ENCODE measurements around the gene C17orf75.

The C17orf75 gene

DNA sequence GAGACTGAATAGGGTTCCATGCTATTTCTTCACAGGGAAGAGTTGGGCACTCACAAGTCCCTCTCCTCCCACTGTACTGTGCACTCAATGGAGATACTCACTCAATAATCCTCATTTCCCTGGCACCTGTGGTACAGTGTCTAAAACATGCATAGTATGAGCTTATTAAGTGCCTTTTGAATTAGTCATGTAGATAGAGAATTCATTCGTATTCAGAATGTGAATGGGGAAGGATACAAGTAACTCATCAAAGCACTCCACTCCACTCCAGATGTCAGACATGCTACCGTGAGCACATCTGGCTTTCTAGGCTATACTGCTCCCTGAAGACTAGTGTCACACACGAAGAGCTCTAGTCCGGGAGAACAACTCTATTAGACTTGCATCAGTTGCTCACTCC, 6.3 kb downstream of the C17orf75 start:
- H3K4me3 ChIP-seq (ENCODE audit: low read depth, low read length), result no peak overlapping the region
- no peak for DNase-seq
- TF ChIP-seq, protein P1, sequence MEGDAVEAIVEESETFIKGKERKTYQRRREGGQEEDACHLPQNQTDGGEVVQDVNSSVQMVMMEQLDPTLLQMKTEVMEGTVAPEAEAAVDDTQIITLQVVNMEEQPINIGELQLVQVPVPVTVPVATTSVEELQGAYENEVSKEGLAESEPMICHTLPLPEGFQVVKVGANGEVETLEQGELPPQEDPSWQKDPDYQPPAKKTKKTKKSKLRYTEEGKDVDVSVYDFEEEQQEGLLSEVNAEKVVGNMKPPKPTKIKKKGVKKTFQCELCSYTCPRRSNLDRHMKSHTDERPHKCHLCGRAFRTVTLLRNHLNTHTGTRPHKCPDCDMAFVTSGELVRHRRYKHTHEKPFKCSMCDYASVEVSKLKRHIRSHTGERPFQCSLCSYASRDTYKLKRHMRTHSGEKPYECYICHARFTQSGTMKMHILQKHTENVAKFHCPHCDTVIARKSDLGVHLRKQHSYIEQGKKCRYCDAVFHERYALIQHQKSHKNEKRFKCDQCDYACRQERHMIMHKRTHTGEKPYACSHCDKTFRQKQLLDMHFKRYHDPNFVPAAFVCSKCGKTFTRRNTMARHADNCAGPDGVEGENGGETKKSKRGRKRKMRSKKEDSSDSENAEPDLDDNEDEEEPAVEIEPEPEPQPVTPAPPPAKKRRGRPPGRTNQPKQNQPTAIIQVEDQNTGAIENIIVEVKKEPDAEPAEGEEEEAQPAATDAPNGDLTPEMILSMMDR (IDR thresholded peaks at IDR 0.05; ENCODE audit: low read depth, low read length), result no peak
- no peak overlapping the region for H3K27ac ChIP-seq
- H3K36me3 ChIP-seq, result peaks cover 60% of the 10 kb centered on the region
- H3K9me3 ChIP-seq (ENCODE audit: severe bottlenecking), result no peaks in the 10 kb centered on the region
- H3K27me3 ChIP-seq (ENCODE audit: insufficient read depth, low read depth, severe bottlenecking), result no peaks in the 10 kb centered on the region

DNA sequence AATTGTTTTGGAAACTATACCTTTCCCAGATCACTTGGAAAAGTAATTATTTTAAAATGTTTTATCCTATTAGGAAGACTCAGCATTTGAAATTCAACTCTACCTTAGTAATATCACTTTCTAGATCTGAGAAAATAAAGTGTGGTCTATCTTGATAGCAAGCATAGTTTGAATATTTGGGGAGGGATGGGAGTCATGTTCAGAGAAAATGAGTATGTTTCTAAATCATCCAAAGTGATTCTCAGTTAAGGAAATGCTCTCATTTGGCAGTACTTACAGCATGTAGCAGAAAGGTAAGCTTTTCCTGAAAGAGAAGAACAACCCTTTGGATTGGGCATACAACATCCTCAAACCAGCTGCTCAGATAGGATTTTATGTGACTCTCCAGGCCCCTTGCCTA, 6.9 kb downstream of the C17orf75 start:
- H3K4me3 ChIP-seq (ENCODE audit: low read depth, low read length), result no peak overlapping the region
- no peak for DNase-seq
- peaks cover 57% of the 10 kb centered on the region for H3K36me3 ChIP-seq
- TF ChIP-seq, protein P1 (IDR thresholded peaks at IDR 0.05; ENCODE audit: low read depth, low read length), result no peak
- H3K27ac ChIP-seq, result no peak overlapping the region
- no peaks in the 10 kb centered on the region for H3K9me3 ChIP-seq (ENCODE audit: severe bottlenecking)
- no peaks in the 10 kb centered on the region for H3K27me3 ChIP-seq (ENCODE audit: insufficient read depth, low read depth, severe bottlenecking)

DNA sequence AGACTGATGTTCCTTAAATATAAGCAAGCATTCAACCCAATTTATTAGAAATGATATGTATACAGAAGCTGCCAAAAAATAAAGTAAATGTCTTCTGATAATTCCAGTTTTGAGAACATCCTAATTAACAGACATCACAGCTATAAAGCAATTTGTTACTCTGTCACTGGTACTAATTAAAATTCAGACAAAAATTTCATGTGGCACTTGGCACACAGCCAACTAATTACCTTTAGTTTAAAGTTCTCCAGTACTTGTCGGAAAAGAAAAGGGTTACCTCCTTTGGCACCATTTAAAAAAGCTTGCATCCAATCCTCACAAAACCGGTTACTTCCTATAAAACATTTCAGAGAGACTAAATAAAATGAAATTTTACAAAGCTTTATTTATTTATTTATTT, 8.8 kb downstream of the C17orf75 start:
- H3K27me3 ChIP-seq (ENCODE audit: insufficient read depth, low read depth, severe bottlenecking), result no peaks in the 10 kb centered on the region

DNA sequence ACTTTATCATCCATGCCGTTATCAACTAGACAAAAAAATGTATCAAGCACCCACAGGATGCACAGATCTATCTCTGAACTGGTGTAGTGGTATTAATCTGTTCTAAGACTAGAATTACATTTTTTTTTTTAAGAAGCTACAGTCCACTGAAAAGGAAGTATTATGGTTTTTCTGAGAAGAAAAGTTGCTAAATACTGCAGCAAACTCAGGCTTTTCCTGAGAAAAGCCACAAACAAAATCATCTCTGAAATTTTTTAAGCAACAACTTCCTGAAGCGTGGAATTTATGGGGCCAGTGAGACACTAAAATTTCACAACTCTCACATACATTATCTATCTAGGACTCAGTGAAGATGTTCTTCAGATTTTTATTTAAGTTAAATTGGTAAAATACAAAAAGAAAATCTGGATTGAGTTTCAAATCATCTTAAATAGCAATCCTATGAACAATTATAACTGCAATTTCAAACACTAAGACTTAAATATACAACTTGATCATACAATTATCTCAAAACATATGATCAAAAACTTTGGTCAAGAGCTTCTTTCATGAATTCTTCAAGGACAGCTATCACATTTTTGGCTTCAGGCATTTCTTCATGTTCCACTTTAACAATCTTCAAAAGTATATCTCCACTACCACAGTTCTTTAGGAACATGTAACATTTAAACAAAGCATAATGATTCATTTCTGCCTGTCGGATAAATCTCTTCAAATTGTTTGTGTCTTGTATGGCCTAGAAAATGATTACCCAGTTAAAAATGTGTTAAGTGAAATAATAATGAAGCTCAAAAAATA, 10.5 kb downstream of the C17orf75 start:
- no peaks in the 10 kb centered on the region for H3K9me3 ChIP-seq (ENCODE audit: severe bottlenecking)
- no peaks in the 10 kb centered on the region for H3K27me3 ChIP-seq (ENCODE audit: insufficient read depth, low read depth, severe bottlenecking)
- TF ChIP-seq, protein P1 (IDR thresholded peaks at IDR 0.05; ENCODE audit: low read depth, low read length), result no peak
- no peak overlapping the region for H3K27ac ChIP-seq
- no peak for DNase-seq
- peaks cover 31% of the 10 kb centered on the region for H3K36me3 ChIP-seq
- no peak overlapping the region for H3K4me3 ChIP-seq (ENCODE audit: low read depth, low read length)

More for the DNA sequence above, 8.8 kb downstream of the C17orf75 start:
- TF ChIP-seq, protein P1 (IDR thresholded peaks at IDR 0.05; ENCODE audit: low read depth, low read length), result no peak
- no peak for DNase-seq
- Histone ChIP-seq H3K9me3 (ENCODE audit: severe bottlenecking) (no peaks in the 10 kb centered on the region), H3K27ac (no peak overlapping the region), H3K36me3 (peaks cover 44% of the 10 kb centered on the region), H3K4me3 (ENCODE audit: low read depth, low read length) (no peak overlapping the region)

DNA sequence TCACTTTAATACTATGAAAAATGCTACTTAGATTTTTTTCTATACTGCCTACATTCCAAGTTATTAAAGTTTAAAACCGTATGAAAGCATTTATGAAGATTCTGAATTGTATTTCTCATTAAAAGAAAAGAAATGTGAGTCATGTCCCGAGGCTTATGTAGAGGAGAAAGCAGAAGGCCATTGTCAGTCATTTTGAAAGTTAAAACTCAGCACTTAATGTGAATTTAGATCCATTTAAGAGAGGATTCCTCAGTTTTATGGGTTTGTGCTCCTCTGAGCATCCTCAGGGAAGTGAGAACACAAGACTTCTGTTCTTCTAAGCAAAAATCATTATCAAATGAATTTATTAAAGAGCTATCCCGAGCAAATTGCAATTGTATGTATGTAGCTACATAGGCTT, 11.8 kb downstream of the C17orf75 start:
- Histone ChIP-seq H3K9me3 (ENCODE audit: severe bottlenecking) (no peaks in the 10 kb centered on the region), H3K27me3 (ENCODE audit: insufficient read depth, low read depth, severe bottlenecking) (no peaks in the 10 kb centered on the region), H3K27ac (no peak overlapping the region), H3K36me3 (peaks cover 31% of the 10 kb centered on the region), H3K4me3 (ENCODE audit: low read depth, low read length) (no peak overlapping the region)
- TF ChIP-seq, protein P1 (IDR thresholded peaks at IDR 0.05; ENCODE audit: low read depth, low read length), result no peak
- no peak for DNase-seq

DNA sequence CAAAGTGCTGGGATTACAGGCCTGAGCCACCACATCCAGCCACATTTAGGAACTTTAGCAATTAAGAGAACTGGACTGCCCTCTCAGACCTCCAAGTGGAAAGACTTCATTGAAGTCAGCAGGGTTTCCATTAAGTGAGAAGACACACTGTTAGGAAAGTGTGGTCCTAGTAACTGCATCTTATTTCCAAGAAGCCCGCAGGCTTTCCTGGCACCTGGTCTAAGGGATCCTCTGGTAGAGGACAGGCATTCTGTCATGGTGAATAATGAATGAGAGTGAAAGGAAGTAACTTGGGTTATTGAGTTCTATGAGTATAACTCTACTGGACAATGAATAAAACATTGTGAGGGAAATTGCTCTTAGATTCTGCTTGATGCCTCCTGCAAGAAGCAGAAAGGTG, 14.1 kb downstream of the C17orf75 start:
- peaks cover 13% of the 10 kb centered on the region for H3K36me3 ChIP-seq
- H3K9me3 ChIP-seq (ENCODE audit: severe bottlenecking), result no peaks in the 10 kb centered on the region
- H3K27me3 ChIP-seq (ENCODE audit: insufficient read depth, low read depth, severe bottlenecking), result no peaks in the 10 kb centered on the region
- TF ChIP-seq, protein P1 (IDR thresholded peaks at IDR 0.05; ENCODE audit: low read depth, low read length), result no peak
- no peak for DNase-seq
- H3K4me3 ChIP-seq (ENCODE audit: low read depth, low read length), result no peak overlapping the region
- H3K27ac ChIP-seq, result no peak overlapping the region

Measured in WERI-Rb-1 (cell line).